ENCODE results near the gene FILIP1L.

The FILIP1L gene

DNA sequence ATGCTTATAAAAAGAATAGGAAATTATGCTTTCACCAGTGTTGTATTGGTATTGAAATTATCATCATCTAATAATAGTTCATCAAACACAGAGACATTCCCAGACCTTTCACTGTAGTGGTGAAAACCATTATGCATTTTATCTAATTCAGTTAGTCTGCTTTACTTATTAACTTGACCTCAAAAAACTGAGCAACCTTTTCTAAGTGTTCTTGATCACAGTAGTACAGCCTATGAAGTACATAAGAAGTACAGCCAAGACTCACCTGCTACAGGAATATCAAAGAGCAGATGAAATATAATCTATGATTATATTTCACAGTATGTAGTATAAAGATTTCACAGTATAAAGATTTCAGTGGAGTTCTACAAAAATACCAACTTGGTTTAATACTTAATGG, 75.2 kb downstream of the FILIP1L start:
- DNase-seq: no peak

DNA sequence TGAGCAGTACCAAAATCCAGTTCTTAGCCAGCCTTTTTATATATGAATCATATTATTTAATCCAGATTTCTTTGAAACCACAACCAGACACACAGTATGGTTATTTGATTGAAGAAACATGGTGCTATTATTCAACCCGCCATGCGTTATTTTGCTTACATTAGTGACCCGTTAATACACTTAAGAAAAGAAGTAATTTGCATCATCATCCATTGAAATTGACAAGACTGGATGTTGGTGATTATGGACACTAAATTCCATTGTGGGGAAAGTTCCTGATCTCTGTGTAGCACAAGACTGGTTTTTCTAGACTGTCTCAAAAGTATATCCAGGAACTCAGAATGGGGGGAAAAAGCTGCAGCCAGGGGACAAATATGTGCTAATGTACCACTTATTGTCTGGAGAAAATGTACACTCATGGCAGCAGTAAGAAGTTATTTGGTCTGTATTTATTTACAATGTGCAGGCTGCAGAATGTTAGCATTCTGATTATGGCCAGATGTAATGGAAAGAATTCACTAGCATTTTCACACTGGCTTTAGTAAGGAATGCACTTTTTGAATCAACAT, 80.3 kb downstream of the FILIP1L start:
- DNase-seq: no peak

DNA sequence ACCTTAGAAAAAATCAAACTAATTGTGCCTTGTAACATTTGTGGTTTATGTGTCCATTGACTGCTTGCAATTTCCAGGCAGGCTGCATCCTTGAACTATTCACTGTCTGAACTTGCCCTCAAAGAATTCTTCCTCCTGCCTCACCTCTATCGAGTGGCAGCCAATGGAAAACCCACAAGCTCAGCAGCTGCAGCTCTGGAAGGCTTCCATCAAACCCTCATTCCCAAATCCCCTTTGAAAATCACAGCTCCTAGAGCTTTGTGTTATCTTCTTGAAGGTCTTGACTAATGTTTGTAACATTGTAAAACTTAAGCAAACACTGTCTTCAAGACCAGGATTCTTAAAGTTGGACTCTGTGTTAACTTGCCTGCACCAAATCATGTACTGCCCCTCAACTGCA, 81.1 kb downstream of the FILIP1L start:
- no peak for DNase-seq

DNA sequence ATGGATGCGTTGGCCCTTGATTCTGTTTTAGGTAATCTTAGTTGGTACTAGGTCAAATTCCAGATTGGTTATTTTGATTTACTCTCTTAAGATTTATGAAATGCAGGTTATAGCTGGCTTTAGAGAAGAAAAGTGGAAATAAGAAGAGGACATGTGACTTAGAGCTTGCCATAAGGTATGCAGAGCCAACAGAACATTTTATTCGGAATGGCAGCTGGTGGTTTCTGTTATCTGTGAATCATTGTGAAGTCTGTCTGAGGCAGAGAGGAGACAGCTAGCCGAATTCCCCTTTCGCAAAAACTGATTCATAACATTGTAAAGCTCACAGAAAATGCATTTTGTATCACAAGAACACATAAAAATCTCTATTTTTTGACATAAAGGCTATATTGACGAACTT, 82.1 kb downstream of the FILIP1L start:
- DNase-seq: no peak

DNA sequence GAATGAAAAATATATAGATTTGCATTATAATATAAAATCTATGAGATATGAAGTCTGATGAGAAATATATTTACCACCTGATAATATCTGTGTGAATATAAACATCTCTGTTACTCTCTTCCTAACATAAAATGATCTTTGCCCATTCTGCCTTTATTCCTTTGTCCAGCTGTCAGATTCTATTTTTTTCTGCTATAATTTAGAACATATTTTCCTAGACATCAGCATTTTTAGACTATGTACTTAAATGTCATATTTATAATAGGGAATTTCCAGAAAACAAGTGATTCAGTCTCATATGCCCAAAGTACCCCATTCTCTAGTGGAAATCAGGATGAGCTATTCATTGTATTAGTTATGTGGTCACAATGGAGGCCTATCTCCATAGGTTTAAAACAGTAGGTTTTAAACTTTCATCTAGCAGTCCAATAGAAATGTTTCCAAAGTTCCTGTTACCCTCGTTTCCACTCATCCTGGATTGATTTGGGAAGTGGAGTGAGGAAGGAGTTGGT, 83.3 kb downstream of the FILIP1L start:
- no peak for DNase-seq

DNA sequence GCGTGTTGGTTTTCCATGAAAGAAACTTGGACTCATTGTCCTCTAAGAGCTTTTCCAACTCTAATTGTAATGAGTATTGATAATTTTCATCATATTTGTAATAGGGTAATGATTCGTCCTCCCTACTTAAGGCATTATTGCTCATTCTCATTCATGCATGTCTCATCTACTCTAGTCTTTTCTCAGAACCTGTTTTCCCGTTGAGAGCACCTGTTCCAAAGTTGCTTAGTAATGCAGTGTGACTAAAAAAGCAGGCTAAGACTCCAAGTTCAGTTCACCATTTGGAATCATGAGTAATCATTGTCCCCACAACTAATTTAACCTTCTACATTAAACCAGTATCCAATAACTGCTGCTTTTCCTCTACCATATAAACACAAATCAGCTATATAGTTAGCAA, 84.0 kb downstream of the FILIP1L start:
- no peak for DNase-seq

DNA sequence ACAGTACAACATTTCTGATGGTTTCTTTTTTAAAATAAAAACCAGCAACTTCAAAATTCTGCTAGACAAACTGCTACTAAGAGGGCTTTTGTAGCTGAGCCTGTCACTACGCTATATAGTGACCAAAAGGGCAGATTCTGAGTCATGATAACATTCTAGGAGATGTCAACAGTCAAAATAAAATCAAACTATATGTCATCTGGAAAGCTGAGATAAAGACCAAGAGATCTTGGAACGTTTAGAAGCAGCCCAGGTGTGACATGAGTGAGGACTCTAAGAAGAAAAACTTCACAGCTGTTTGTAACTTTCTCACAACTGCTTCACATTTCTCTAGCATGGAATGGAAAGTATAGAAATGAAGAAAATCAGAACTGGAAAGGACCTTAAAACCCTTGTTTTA, 84.6 kb downstream of the FILIP1L start:
- DNase-seq: no peak

DNA sequence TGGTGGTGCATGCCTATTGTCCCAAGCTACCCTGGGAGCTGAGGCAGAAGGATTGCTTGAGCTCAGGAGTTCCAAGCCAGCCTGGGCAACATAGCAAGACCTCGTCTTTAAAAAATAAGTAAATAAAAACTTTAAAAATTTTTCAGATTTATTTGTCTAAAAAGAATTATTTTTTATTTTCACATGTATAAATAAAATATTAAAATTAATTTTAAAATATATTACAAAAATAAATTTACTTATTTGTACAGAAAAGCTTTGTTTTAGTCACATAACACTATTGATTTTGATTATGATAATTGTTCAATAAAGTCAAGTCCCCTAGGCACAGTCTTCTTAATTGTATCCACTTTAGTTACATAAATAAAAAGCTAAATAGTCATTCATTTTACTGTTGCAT, 85.2 kb downstream of the FILIP1L start:
- DNase-seq: no peak

DNA sequence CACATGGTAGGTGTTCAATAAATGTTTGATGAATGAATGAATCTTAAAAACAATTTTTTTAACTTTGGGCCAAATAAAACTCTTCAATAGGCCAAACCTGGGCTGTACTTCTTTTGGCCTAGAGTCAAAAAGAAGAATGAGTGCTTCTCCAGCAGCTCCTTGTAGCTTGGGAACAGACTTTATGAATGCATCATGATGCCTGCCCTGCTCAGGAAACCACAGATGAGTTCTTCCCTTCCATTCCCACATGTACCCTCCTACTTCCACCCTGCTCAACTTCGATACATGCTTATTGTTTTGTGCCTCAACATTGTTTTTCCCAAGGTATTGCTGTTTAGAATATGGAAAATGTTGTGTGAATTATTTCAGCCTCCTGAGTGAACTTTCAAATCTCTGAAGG, 87.0 kb downstream of the FILIP1L start:
- no peak for DNase-seq

DNA sequence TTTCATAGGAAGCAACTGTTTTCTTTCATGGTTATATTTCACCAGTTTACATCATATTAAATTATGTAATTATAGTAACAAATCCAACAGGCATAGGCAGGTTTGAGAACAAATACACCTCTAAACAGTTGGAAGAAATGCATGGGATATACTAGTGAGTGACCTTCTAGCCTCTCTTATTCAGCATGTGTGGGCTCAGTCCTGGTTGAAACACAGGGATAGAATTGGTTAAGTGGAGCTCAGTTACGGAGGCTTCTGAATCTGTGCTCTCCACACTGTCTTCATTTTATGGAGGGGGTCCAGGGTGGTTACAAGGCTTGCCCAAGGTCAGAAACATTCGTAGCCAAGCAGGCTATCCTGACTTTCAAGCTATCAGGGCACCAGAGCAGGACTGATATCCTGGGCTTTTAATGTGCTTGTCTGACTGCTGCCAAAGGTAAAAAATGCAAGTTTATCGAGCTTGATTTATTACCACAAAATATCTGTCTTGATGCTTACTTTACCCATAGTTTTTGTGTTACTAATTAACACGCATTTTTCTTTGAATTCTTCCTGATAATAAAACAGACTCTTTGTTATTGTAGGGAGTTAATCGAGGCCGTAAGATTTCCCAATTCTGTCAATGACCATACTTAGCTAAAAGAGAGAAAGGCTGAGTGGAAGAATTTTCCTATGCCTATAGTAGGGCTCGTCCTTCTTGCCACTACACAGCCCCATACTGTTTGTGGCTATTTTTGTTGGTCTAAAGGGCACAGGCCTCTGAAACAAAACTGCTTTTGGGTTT, 89.6 kb downstream of the FILIP1L start:
- no peak for DNase-seq

DNA sequence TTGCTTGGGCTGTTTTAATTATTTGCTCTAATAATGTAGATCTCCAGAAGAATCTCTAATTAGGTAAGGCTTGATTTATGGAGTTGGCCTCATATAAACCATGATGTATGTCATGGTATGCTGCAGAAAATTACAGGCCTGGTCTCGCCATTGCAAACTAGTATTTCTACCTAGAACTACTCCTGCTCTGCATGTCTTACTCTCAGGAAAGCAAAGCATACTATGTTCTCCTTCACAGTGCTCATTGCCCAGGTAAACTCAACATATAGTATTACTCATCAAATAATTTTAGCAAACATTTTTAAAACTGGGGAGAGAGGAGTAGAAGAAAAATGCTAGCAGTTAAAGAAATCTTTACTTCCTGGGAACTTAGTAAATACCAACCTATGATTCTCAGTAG, 90.7 kb downstream of the FILIP1L start:
- DNase-seq: no peak

DNA sequence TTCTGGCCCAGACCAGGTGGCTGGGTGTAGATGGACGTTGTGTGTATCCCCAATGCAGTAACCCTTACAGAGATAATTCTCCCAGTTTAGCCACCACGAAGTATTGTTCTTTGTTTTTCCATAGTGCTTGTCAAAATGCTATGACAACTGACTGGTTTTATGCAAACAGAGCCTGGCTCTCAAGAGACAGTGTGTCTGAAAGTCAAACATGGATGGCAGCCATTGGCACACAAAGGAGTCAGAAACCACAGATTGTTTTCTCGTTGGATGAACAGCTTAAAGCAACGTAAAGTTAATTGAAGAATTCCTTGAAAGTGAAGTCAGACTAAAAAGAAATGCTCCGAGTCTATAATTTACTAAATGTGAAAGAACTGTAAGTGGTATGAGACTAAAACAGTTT, 91.2 kb downstream of the FILIP1L start:
- DNase-seq: no peak

DNA sequence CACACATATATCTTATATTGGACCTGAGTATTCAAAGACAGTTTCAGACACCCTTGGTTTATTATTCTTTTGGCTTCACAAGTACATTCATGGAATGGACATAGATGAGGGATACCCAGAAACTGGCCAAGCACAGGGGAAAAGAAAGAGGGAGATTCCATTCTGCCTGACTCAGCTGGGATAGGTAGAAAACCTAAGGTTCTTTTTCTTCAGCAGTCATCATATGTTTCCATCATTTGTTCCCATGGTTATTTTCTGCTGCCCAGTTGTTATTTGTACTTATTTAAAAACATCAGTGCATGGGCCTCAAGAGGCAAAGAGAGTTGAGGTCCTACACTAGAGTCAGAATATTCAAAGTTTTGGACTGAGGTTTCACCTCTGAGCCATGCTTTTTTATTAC, 91.8 kb downstream of the FILIP1L start:
- no peak for DNase-seq

DNA sequence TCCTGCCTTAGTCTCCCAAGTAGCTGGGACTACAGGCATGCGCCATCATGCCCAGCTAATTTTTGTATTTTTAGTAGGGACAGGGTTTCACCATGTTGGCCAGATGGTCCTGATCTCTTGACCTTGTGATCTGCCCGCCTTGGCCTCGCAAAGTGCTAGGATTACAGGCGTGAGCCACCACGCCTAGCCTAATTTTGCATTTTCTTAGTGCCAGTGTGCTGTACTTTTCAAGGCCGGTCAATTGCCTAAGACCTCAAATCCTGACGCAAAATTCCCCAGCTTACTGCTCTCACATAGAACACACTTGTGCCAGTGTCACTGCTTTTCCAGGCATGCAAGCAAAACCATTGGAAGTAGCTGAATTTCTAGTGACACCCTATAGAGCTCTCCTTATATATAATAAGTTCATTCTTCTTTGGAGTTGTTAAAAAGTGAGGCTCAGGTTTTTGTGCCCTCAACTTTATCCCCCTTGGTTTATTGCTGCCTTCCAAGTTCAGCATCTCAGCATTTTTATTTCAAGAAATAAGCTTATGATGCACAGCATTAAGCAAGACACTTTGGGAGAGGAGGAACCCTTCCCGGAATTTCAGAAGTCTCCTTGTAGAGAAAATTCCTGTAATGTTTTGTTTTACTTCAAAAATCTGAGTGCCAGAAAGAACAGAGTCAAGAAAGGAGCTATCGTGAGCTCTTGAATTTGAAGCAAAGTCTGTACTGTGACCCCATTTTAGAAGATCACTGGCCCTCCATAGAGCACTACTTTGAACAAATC, 93.2 kb downstream of the FILIP1L start:
- no peak for DNase-seq

DNA sequence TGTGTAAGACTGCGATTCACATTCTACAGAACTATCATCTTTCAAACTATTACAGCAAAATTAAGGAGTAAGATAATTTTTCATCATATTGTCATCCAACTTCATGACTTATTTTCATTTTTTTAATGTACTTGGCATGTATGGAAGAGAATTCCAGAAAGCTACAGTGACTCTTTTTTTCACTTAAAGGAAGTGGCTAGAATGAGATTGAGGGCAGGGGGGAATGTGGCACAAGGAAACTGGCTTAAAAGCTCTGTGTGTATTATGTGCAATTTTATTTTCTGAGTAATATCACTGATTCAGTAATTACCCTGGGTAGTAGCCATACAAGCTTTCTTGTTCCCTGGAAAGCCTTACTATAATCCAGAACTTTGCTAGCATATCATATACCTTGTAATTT, 94.6 kb downstream of the FILIP1L start:
- no peak for DNase-seq

DNA sequence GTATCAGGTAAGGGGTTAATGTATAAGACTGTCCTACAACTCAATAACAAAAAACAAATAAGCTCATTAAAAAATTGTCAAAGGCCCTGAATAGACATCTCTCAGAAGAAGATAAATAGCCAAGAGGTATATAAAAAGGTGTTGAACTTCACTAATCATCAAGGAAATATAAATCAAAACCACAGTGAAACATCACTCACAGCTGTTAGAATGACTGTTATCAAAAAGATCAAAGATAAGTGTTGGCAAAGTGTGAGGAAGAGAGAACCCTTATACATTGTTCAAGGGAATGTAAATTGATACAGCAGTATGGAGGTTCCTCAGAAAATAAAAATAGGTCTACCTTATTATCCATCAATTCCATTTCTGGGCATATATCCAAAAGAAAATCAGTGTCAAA, 95.5 kb downstream of the FILIP1L start:
- DNase-seq: no peak

DNA sequence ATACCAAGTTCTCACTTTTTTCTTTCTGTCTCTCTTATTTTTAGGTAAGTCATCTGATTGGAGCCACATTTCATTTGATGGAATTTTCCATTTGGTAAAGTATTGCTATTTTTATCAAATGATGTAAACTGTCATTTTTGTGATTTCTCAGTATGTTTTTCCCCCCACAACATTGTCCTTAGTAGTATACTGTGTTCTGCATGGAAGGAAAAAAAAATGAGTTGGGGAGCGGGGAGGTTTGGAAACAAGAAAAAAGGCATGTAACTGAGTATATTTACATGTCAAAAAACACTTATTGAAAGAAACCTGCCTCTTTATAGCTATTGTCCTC, 104.2 kb downstream of the FILIP1L start:
- no peak for DNase-seq

DNA sequence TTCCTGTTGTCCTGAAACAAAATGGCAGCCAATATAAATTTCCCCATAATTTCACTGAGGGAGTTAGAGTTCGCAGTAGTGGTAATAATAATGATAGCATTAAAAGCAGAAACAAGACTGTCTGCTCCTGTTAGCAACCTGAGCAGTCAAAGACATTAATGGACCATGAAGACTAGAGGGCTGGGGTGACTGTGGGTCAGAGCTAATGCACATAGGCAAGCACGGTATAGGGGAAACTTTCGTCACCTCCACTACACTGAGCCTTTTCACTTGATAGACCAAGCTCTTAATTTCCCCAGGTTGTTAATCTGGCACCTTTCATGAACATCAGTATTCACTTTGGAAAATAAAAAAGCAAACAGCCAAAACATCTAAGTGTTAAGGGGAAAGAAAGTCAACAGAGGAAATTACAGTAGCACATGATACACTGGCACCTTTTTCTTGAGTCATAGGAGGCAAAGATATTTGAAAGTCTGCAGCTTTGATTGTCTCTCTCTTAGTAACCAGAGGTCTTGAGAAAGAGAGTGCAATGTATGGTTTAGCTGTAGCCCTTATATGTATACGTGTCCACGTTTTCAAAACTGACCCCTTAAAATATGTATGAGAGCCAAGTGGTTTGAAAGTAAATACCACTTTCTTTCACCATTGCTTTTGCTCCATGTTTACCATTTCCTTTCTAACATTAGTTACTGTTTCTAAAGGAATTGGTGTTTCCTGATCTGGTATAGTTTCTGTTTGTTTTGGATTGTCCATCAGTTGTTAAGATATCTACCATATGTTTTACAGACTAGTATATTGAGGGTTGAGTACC, 104.8 kb downstream of the FILIP1L start:
- no peak for DNase-seq

DNA sequence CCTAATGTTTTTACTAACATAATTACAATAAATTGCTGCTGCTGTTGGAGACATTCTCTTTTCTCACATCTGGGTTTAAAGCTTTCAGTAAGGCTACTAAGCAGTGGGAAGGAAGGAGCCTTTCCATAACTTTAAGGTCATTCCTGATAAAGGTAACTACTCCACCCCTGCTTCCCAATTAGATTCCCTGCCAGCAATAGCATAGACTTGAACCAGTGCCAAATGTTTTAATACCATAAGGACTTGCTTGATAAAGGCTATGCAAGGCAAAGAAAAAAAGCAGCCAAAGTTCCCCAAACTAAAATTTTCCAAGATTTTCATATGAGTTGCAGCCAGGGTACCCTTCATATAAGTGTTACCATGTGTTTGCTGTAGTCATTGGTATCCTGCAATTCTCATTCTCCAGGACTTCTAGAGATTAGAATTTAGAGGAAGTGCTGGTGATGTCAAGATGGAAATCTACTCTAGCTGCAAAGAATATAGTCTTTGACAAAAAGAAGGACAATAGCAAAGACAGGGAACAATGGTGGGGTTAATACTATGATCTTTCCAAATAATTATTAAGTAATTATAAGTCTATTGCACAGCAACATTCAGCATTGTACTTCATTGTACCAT, 106.1 kb downstream of the FILIP1L start:
- no peak for DNase-seq

DNA sequence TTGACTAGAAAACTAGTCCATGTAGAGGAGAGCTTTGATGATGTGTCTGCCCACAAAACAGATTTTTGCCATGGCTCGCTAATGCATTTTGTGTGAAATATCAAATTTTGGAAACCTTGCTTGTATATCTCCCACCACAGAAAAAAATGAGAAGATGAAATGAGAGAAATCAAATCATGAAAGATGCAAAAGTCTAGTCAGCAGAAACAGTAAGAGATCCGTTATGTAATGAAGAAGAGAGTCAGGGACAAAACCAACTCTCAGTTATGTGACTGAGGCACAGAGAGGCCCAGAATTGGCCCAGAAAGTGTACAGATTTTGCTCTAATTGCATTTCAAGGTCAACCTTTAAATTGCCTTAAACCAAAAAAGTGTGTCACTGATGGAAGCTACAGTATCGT, 107.0 kb downstream of the FILIP1L start:
- DNase-seq: no peak

DNA sequence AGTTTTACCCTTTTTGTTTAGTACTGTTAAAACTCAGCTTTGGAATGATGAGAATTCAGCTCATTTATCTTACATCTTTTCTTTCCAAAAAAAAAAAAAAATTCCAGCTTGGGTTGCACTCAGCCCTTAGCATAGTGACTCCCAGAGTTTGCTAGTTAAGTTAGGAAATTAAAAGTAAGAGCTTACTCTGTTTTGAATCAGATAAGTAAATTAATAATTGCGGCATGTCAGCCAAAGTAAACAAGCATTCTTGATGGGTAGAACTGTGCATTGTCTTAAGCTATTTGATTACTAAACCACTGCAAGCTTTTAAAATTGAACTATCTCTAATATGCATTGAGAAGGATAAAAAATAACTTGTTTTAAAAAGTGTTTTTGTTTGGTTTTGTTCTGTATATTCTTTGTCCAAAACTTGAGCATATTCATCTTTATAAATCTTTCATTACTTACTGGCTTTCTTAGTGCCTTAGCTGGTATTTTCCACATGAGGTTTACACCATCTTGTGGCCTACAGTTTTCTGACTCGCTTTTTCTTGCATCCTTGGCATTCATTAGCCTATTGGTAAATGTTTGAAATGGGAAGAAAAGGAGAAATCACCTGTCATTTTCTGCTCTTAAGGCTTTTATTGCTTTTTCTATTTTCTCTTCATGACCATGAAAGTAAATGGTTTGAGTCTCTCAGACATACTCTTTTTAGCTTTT, 107.6 kb downstream of the FILIP1L start:
- no peak for DNase-seq

Data from cerebellar nuclear complex (tissue), 1 donor.